ENCODE data around the gene ZFP28. TPM values are rescaled to one million over a fixed set of nuclear protein-coding genes. Genes with fewer than 3 reads are reported as not detected.

The ZFP28 gene
- total RNA-seq, 8 experiments from 2014 or later = 0.18 to 17.8 (median 5.4) TPM; not detected in 1

- in situ Hi-C loops (cut with MboI; ENCODE audit: low pct_unique_long_range_greater_than_20kb in 2 of 9, low sequenced_read_pairs in 9 of 9, unreplicated experiment in 9 of 9) = no loop called here
- WGBS, 10 experiments = 0 to 7% methylated on average over 2 to 5 of the region's 23 CpGs; no CpG with 5 or more reads in 8 of the 10 experiments
- peak overlapping the region; percentile 72 to 77 for H3K27ac ChIP-seq
- peak in 7 of 8 experiments; percentile 19 to 55 (median 51) for ATAC-seq (replicated peaks in 6 of 8)
- H3K4me1 ChIP-seq (replicated peaks in 1 of 2) = peaks cover 0 to 6% of the 10 kb centered on the region in 2 donors
- peak overlapping the region; percentile 63 to 73 (median 65) for H3K4me3 ChIP-seq
Measured at GRCh38 chr19:56566904-56567273, 28.1 kb downstream of the ZFP28 start.

DNA sequence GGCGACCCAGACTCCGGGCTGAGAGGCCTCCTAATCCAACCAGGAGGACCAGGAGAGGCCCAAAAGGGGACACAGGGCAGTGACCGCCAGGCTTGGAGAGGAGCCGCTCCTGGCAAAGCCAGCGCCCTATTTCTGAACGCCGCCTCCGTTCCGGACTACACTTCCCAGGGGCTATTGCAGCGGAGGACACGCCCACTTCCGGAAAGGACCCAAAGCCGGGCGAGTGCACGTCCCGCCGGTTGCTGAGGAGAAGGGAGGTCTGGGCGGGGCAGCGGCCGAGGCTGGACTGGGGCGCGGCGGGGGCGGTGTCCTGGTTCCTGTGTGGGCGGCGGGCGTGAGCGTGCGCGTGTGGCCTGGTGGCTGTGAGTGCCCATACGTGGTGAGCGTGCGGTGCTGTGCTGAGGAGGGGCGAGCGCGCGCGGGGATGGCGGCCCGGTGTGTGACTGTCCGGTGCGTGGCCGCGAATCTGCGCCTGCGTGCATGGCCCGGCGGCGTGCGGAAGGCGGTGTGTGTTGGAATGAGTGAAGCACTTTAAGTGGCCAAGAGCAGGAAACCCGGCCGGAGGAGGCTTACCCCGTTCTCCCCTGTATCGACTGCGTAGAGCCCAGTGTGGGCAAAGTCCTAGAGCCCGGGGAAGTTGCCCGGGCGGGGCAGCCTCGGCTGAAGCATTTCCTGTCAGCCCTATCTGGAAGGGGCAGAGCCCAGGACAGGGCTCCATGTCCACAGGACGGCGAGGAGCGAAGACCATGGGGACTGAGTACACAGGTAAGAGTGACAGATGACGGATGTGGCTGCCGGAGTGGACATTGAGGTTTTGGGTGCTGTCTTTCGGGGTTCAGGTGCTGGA, 28.7 kb downstream of the ZFP28 start, which contains the start of gene ZNF470:
TSS of gene ZNF470 (plus strand) at position 195 of the 847 bp plus-strand sequence. CDS start 2,844 bp downstream, outside the sequence.
- 0 to 42% (median 14%) methylated on average over 2 to 16 of the region's 66 CpGs; no CpG with 5 or more reads in 4 of the 10 experiments for WGBS, 10 experiments
- H3K27ac ChIP-seq = peak within 1 kb of the TSS; percentile 72 to 77
- ATAC-seq (replicated peaks in 6 of 8) = peak; percentile 80 to 99 (median 95)
- peaks cover 0 to 6% of the 10 kb centered on the region in 2 donors for H3K4me1 ChIP-seq (replicated peaks in 1 of 2)
- peak within 1 kb of the TSS; percentile 63 to 73 (median 65) for H3K4me3 ChIP-seq
- in situ Hi-C loops (cut with MboI; ENCODE audit: low pct_unique_long_range_greater_than_20kb in 2 of 9, low sequenced_read_pairs in 9 of 9, unreplicated experiment in 9 of 9) = no loop called here

DNA sequence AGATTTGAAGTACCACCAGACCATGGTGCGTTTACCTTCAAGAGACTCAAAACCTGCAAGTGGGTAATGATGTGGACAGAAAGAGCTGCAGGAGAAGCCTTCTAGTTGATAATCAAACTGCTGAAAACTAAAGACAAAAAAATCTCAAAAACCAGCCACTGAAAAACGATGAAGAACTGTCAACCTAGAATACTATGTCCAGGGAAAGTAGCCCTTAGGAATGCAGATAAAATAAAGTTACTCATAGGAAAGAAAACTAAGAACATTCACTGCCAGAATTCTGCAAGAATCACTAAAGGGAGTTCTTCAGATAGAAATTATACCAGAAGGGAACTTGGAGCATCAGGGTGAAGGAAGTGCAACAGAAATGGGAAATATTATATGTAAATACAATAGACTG, 33.8 kb downstream of the ZFP28 start:
- no peak overlapping the region for H3K27ac ChIP-seq
- peaks cover 0 to 4% of the 10 kb centered on the region in 2 donors for H3K4me1 ChIP-seq (replicated peaks in 1 of 2)
- 0 to 50% (median 44%) methylated on average over 1 to 2 of the region's 2 CpGs; no CpG with 5 or more reads in 1 of the 10 experiments for WGBS, 10 experiments
- in situ Hi-C loops (cut with MboI; ENCODE audit: low pct_unique_long_range_greater_than_20kb in 2 of 9, low sequenced_read_pairs in 9 of 9, unreplicated experiment in 9 of 9) = no loop called here
- no peak for ATAC-seq (replicated peaks in 6 of 8)
- H3K4me3 ChIP-seq = no peak overlapping the region

DNA sequence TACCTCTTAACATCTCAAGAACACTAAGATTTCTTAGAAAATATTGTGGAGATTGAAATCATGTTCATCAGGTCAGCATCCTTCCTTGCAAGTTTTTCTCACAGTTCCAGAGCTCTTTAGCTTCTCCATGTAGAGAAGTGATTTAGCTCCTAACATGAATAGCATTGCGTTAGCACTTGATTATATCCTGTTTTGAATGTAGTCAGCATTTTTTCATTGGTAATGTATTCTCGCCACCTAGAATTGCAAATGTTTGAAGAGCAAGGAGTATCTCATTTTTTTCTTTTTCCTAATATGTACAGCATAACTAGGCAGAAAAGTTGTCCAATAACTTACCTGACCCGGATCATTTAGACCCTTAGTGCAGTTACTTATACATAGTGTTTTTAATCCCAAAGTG, 35.2 kb downstream of the ZFP28 start:
- Histone ChIP-seq H3K27ac (no peak overlapping the region), H3K4me3 (no peak overlapping the region), H3K4me1 (replicated peaks in 1 of 2) (no peaks in the 10 kb centered on the region)
- no peak for ATAC-seq (replicated peaks in 6 of 8)
- in situ Hi-C loops (cut with MboI; ENCODE audit: low pct_unique_long_range_greater_than_20kb in 2 of 9, low sequenced_read_pairs in 9 of 9, unreplicated experiment in 9 of 9) = no loop called here
- WGBS, 10 experiments = 66 to 100% (median 94%) methylated on average over 2 to 3 of the region's 3 CpGs

GRCh38 chr19:56577719-56578602, 39.2 kb downstream of the ZFP28 start:
- no peak overlapping the region for H3K27ac ChIP-seq
- ATAC-seq (replicated peaks in 6 of 8) = no peak
- WGBS, 10 experiments = 72 to 100% (median 88%) methylated on average over 2 to 9 of the region's 11 CpGs
- no peak overlapping the region for H3K4me3 ChIP-seq
- no peaks in the 10 kb centered on the region for H3K4me1 ChIP-seq (replicated peaks in 1 of 2)
- in situ Hi-C loops (cut with MboI; ENCODE audit: low pct_unique_long_range_greater_than_20kb in 2 of 9, low sequenced_read_pairs in 9 of 9, unreplicated experiment in 9 of 9) = no loop called here

DNA sequence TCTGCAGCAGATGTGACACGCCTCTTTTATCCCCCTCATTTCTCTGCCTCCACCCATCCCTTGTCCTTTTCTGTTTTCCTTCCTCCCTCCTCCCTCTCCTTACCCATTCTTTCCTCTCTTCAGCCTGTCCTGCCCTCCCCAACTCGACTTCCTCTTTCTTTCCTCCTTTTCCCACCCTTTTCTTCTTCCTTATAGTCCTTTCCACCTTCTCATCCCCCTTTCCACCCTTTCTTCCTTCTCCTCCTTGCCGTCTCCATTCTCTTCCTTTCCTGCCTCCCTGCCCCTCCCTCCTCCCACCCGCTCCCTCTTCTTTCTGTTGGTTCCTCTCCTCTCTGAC, 55.7 kb downstream of the ZFP28 start:
- peaks cover 0 to 2% of the 10 kb centered on the region in 2 donors for H3K4me1 ChIP-seq (replicated peaks in 1 of 2)
- H3K4me3 ChIP-seq = peak overlapping the region in 3 of 5 donors; percentile 91 to 92 (median 91)
- no peak overlapping the region for H3K27ac ChIP-seq
- ATAC-seq (replicated peaks in 6 of 8) = no peak
- in situ Hi-C loops (cut with MboI; ENCODE audit: low pct_unique_long_range_greater_than_20kb in 2 of 9, low sequenced_read_pairs in 9 of 9, unreplicated experiment in 9 of 9) = no loop called here
- WGBS, 10 experiments = 0 to 75% (median 43%) methylated on average over 1 to 4 of the region's 4 CpGs; no CpG with 5 or more reads in 4 of the 10 experiments

DNA sequence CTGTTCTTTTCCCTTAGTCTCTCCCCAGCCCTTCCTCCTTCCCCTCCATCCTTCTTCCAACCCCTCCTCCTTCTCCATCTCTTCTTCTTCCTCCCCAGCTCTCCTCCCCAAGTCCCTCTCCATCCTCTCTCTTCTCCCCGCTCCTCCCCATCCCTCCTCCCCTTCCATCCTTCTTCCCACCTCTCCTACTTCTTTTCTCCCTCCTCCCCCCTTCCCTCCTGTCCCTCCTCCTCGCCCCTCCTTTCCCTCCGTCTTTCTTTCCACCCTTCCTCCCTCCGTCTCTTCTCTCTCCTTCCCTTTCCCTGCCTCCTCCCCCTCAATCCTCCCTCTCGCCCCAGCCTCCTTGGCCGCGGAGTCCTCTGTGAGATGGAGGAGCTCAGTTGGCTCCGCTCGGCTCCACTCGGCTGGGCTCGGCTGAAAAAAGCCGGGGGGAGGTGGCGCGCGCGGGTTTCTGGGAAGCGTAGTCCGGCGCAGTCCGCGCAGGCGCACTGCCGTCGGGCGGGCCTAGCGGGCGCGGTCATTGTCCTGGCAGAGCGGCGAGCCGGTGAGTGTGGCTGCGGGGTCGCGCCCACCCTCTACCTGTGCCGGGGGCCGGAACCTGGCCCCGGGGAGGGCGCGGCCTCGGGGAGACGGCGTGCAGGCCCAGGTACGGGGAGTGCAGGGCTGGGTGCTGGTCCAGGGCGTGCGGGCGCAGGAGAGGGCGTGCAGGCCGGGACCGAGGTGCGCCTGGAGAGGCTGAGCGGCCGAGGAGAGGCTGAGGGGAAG, 56.2 kb downstream of the ZFP28 start, which contains the start of gene ZNF71:
TSS of gene ZNF71 (plus strand) at position 520 of the 765 bp plus-strand sequence. CDS start 6,257 bp downstream, outside the sequence.
- peak within 1 kb of the TSS; percentile 81 to 82 for H3K27ac ChIP-seq
- peak; percentile 35 to 97 (median 96) for ATAC-seq (replicated peaks in 6 of 8)
- H3K4me3 ChIP-seq = peak within 1 kb of the TSS; percentile 91 to 98 (median 92)
- 0% methylated on average over 2 of the region's 52 CpGs; no CpG with 5 or more reads in 9 of the 10 experiments for WGBS, 10 experiments
- in situ Hi-C loops (cut with MboI; ENCODE audit: low pct_unique_long_range_greater_than_20kb in 2 of 9, low sequenced_read_pairs in 9 of 9, unreplicated experiment in 9 of 9) = no loop called here
- H3K4me1 ChIP-seq (replicated peaks in 1 of 2) = peaks cover 0 to 2% of the 10 kb centered on the region in 2 donors

DNA sequence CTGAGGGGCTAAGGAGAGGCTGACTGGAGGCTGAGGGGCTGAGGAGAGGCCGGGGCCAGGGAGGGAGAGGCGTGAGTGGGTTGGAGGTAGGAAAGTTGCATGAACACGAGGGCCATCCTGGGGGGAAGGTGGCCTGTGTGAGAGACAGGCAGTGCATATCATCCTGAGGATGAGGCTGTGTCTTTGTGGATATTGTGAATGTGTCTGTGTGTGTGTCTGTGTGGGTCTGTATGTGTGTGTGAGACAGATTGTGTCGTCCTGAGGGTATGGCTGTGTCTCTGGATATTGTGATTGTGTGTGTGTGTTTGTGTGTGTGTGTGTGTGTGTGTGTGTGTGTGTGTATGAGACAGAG, 56.8 kb downstream of the ZFP28 start:
- WGBS, 10 experiments = 0 to 17% methylated on average over 1 of the region's 4 CpGs; no CpG with 5 or more reads in 8 of the 10 experiments
- in situ Hi-C loops (cut with MboI; ENCODE audit: low pct_unique_long_range_greater_than_20kb in 2 of 9, low sequenced_read_pairs in 9 of 9, unreplicated experiment in 9 of 9) = no loop called here
- H3K4me1 ChIP-seq (replicated peaks in 1 of 2) = peaks cover 0 to 2% of the 10 kb centered on the region in 2 donors
- peak in 1 of 8 experiments; percentile 62 for ATAC-seq (replicated peaks in 6 of 8)
- H3K4me3 ChIP-seq = peak overlapping the region; percentile 91 to 98 (median 92)
- H3K27ac ChIP-seq = peak overlapping the region; percentile 81 to 82

GRCh38 chr19:56596676-56597075, 57.9 kb downstream of the ZFP28 start:
- ATAC-seq (replicated peaks in 6 of 8) = no peak
- 50 to 85% (median 60%) methylated on average over 2 to 4 of the region's 4 CpGs; no CpG with 5 or more reads in 4 of the 10 experiments for WGBS, 10 experiments
- H3K4me3 ChIP-seq = no peak overlapping the region
- no peak overlapping the region for H3K27ac ChIP-seq
- H3K4me1 ChIP-seq (replicated peaks in 1 of 2) = peaks cover 0 to 2% of the 10 kb centered on the region in 2 donors
- in situ Hi-C loops (cut with MboI; ENCODE audit: low pct_unique_long_range_greater_than_20kb in 2 of 9, low sequenced_read_pairs in 9 of 9, unreplicated experiment in 9 of 9) = no loop called here

DNA sequence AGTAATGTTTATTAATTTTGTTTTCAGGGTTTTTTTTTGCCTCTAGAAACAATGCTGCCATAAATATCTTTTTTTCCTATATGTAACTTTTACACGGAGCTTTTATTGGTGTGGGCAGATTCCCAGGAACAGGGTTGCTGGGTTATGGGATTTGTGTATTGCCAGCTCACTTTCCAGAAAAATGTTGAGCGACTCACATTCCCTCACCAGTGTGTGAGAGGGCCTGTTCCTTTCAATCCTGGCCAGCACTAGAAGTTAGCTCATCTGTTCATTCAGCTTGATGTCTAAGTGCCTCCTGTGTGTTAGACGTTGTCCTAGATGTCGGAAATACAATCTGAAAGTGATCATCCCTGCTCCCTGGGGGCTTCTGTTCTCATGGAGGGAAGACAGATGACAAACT, 58.9 kb downstream of the ZFP28 start:
- in situ Hi-C loops (cut with MboI; ENCODE audit: low pct_unique_long_range_greater_than_20kb in 2 of 9, low sequenced_read_pairs in 9 of 9, unreplicated experiment in 9 of 9) = no loop called here
- 33 to 100% (median 93%) methylated on average over 1 to 4 of the region's 4 CpGs for whole genome bisulfite sequencing, 10 experiments

GRCh38 chr19:56601375-56601774, 62.6 kb downstream of the ZFP28 start:
- no peak for ATAC-seq (replicated peaks in 6 of 8)
- Histone ChIP-seq H3K27ac (no peak overlapping the region), H3K4me3 (no peak overlapping the region), H3K4me1 (replicated peaks in 1 of 2) (no peaks in the 10 kb centered on the region)
- 60 to 100% (median 89%) methylated on average over 1 to 2 of the region's 3 CpGs; no CpG with 5 or more reads in 4 of the 10 experiments for WGBS, 10 experiments
- in situ Hi-C loops (cut with MboI; ENCODE audit: low pct_unique_long_range_greater_than_20kb in 2 of 9, low sequenced_read_pairs in 9 of 9, unreplicated experiment in 9 of 9) = no loop called here

More for the DNA sequence above, 58.9 kb downstream of the ZFP28 start:
- Histone ChIP-seq H3K27ac (no peak overlapping the region), H3K4me1 (replicated peaks in 1 of 2) (peaks cover 0 to 2% of the 10 kb centered on the region in 2 donors), H3K4me3 (no peak overlapping the region)
- no peak for ATAC-seq (replicated peaks in 6 of 8)

DNA sequence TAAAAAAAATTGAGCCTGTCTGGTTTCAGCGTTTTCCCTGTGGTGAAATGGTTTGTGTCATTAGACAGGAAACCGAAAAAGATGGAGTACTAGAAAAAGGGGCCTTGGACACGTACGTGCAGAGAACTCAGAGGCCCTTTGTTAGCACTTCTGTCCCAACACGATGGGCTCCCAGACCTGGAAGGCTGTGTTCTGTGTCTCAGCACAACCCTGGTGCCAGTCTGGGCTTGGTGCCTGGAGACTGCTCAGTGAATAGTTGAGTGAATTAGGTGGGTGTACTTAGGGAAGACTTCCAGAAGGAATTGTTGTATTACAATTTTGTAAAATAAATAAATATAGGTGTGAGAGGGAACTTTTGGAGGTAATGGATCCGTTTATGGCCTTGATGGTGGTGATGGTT, 65.1 kb downstream of the ZFP28 start:
- ATAC-seq (replicated peaks in 6 of 8) = no peak
- H3K4me3 ChIP-seq = no peak overlapping the region
- H3K4me1 ChIP-seq (replicated peaks in 1 of 2) = no peaks in the 10 kb centered on the region
- H3K27ac ChIP-seq = no peak overlapping the region
- WGBS, 10 experiments = 29 to 100% (median 63%) methylated on average over 2 to 6 of the region's 6 CpGs
- in situ Hi-C loops (cut with MboI; ENCODE audit: low pct_unique_long_range_greater_than_20kb in 2 of 9, low sequenced_read_pairs in 9 of 9, unreplicated experiment in 9 of 9) = no loop called here

Measured in motor neuron (in vitro differentiated cells).